Natural killer cell (primary cell): ENCODE data around the gene RUVBL1. TPM values are rescaled to one million over a fixed set of nuclear protein-coding genes. Genes with fewer than 3 reads are reported as not detected.

Experiments used
- ATAC-seq, 3 donors: fragments of 150-1000 bp in 2 of 3; fragments of 200-7000 bp in 1 of 3; cut with Tn5 transposase; 1 replicate in 1 of 3; 2 replicates in 2 of 3; pipeline ENCODE4 v1.10.0; 2021; ENCODE audit warnings: mild to moderate bottlenecking in 2 of 3, moderate library complexity in 2 of 3
- DNase-seq, 2 donors: peaks; one replicate each; pipeline versions ENCODE4 v3.0.0 to v3.0.0-alpha.2; 2013 to 2021; ENCODE audit warnings: mixed read lengths in 1 of 2
- H3K27ac ChIP-seq: one replicate; pipeline ENCODE4 v1.5.1; 2013; ENCODE audit warnings: mild to moderate bottlenecking, low read length
- H3K27me3 ChIP-seq: one replicate; pipeline ENCODE4 v1.6.1; 2013; ENCODE audit warnings: low read length; ENCODE audit not compliant: control insufficient read depth, insufficient read depth
- H3K36me3 ChIP-seq: one replicate; pipeline ENCODE4 v1.6.1; 2013; ENCODE audit warnings: low read length; ENCODE audit not compliant: control insufficient read depth, insufficient read depth
- H3K4me1 ChIP-seq: one replicate; pipeline ENCODE4 v1.6.1; 2013; ENCODE audit warnings: low read length; ENCODE audit not compliant: control insufficient read depth, insufficient read depth
- H3K4me3 ChIP-seq: one replicate; pipeline ENCODE4 v1.5.1; 2013; ENCODE audit warnings: low read length
- H3K9me3 ChIP-seq: one replicate; pipeline ENCODE4 v1.6.1; 2013; ENCODE audit warnings: low read length; ENCODE audit not compliant: control insufficient read depth, insufficient read depth
- H3K27ac Mint-ChIP-seq, 2 donors: one replicate each; pipeline ENCODE4 v1.8.0; 2022; ENCODE audit warnings: mild to moderate bottlenecking in 2 of 2, mixed read lengths in 2 of 2, moderate library complexity in 1 of 2
- H3K27me3 Mint-ChIP-seq, 2 donors: one replicate each; pipeline ENCODE4 v1.8.0; 2022; ENCODE audit warnings: low read depth in 2 of 2, mixed read lengths in 2 of 2
- H3K36me3 Mint-ChIP-seq: one replicate; pipeline ENCODE4 v1.8.0; 2022; ENCODE audit warnings: mixed read lengths
- H3K4me1 Mint-ChIP-seq, 2 donors: one replicate each; pipeline ENCODE4 v1.8.0; 2022; ENCODE audit warnings: mixed read lengths in 2 of 2
- H3K4me3 Mint-ChIP-seq: one replicate; pipeline ENCODE4 v1.8.0; 2022; ENCODE audit warnings: mild to moderate bottlenecking, moderate library complexity, mixed read lengths
- H3K9me3 Mint-ChIP-seq, 2 donors: one replicate each; pipeline ENCODE4 v1.8.0; 2022; ENCODE audit warnings: mixed read lengths in 2 of 2
- WGBS: methylation state at CpG from one replicate; pipeline ENCODE4 v1.1.7; 2013; ENCODE audit warnings: missing lambda C conversion rate; ENCODE audit not compliant: insufficient coverage; 5-methylcytosine and 5-hydroxymethylcytosine counted together
- intact Hi-C: fragments of 100-400 bp; cut with micrococcal nuclease; formaldehyde crosslinking; loops from one replicate; pipeline ENCODE4 v1.14.2; 2022
- total RNA-seq, 4 donors: library from RNA; stranded (reverse); fragments of 120-200 nt in 1 of 4; gene quantifications; one replicate each; pipeline versions ENCODE4 v1.2.3 to v1.2.4, GENCODE V29; 2013 to 2022
- TF ChIP-seq, protein P1 (sequence below): fragments of 200-600 bp; IDR thresholded peaks from one replicate; pipeline ENCODE4 v1.8.0; 2022; ENCODE audit warnings: antibody characterized with exemption

The RUVBL1 gene
- total RNA-seq, 3 donors from 2014 or later (not counting 1 experiment from before 2014, with no cell fraction given): 11.9 to 18.5 (median 14.1) TPM

DNA sequence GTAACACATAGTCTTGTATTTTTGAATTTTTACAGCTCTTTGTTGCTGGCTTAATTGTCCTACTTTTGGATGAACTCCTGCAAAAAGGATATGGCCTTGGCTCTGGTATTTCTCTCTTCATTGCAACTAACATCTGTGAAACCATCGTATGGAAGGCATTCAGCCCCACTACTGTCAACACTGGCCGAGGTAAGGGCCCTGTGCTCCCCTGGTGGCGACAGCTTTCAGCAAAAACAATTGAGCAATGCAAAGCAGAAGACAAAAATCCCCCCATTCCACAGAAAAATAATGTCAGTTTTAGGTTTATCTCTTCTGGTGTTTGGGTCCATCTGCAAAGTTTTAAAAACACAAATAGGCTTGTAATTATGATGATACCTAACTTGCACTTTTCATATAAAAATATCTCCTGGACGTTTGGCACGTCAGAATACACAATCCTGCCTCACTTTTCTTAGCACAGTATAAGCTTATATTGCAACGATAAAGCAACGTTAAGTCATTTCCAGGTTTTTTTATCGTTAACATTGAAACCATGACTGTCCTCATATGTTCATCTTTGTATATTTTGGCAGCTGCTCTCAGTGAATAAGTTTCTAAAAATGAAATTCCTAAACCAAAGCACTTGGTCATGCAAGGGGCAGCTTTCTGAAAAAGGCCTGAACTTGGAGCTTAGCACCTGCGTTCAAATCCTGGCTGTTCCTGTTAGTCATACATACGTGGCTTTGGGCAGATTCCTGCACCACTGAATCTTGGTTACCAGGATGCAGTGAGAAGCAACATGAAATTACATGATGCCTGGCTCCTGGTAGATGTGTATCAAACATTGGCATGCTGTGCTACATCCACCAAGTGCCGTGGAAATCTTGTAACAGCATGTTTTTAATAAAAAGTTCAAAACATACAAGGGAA is 62.9 kb downstream of the RUVBL1 start:
- Mint-ChIP-seq H3K4me3 (no peak overlapping the region), H3K27ac (no peak overlapping the region), H3K4me1 (peaks cover 21 to 26% of the 10 kb centered on the region in 2 donors), H3K9me3 (no peaks in the 10 kb centered on the region), H3K36me3 (peaks cover 54% of the 10 kb centered on the region), H3K27me3 (no peaks in the 10 kb centered on the region)
- H3K27ac ChIP-seq: no peak overlapping the region
- no peaks in the 10 kb centered on the region for H3K27me3 ChIP-seq
- WGBS: 93% methylated on average over 11 of the region's 11 CpGs
- no peaks in the 10 kb centered on the region for H3K4me1 ChIP-seq
- ATAC-seq: no peak
- no peak for DNase-seq
- intact Hi-C loops: no loop called here
- H3K4me3 ChIP-seq: no peak overlapping the region
- TF ChIP-seq, protein P1, sequence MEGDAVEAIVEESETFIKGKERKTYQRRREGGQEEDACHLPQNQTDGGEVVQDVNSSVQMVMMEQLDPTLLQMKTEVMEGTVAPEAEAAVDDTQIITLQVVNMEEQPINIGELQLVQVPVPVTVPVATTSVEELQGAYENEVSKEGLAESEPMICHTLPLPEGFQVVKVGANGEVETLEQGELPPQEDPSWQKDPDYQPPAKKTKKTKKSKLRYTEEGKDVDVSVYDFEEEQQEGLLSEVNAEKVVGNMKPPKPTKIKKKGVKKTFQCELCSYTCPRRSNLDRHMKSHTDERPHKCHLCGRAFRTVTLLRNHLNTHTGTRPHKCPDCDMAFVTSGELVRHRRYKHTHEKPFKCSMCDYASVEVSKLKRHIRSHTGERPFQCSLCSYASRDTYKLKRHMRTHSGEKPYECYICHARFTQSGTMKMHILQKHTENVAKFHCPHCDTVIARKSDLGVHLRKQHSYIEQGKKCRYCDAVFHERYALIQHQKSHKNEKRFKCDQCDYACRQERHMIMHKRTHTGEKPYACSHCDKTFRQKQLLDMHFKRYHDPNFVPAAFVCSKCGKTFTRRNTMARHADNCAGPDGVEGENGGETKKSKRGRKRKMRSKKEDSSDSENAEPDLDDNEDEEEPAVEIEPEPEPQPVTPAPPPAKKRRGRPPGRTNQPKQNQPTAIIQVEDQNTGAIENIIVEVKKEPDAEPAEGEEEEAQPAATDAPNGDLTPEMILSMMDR: no peak
- H3K36me3 ChIP-seq: peaks cover 81% of the 10 kb centered on the region
- no peaks in the 10 kb centered on the region for H3K9me3 ChIP-seq

DNA sequence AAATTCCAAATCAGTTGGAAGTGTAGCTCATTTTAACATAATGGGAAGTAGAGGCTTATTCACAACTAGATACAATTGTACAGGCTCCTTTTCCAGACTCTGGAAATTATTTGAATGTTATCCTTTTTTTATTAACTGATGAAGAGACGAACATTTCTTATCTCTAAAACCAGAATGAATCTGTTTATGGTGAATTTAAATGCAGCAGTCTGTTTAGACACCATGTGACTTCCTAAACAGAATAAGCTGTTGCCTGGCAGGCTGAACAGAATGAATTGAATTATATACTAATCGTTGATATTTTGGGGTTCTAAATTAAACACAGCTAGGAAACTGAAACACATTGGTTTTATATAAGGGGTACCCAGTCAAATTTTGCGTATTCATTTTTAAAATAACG is 67.4 kb downstream of the RUVBL1 start:
- Histone ChIP-seq H3K4me1 (peaks cover 17% of the 10 kb centered on the region), H3K27ac (no peak overlapping the region), H3K36me3 (peaks cover 55% of the 10 kb centered on the region), H3K27me3 (no peaks in the 10 kb centered on the region), H3K9me3 (no peaks in the 10 kb centered on the region), H3K4me3 (no peak overlapping the region)
- Mint-ChIP-seq H3K27ac (peak overlapping the region in 1 of 2 donors; percentile 93), H3K9me3 (no peaks in the 10 kb centered on the region), H3K4me1 (peaks cover 43 to 56% of the 10 kb centered on the region in 2 donors), H3K4me3 (no peak overlapping the region), H3K36me3 (peaks cover 18% of the 10 kb centered on the region), H3K27me3 (no peaks in the 10 kb centered on the region)
- ATAC-seq (no peak), DNase-seq (no peak)
- intact Hi-C loops: no loop called here
- TF ChIP-seq, protein P1: no peak
- WGBS: 97% methylated on average over 3 of the region's 4 CpGs

GRCh38 chr3:128054367-128054766 is 69.2 kb downstream of the RUVBL1 start:
- Mint-ChIP-seq H3K27ac (peak overlapping the region; percentile 93 to 96), H3K9me3 (no peaks in the 10 kb centered on the region), H3K27me3 (no peaks in the 10 kb centered on the region), H3K4me1 (peaks cover 45 to 48% of the 10 kb centered on the region in 2 donors), H3K36me3 (no peaks in the 10 kb centered on the region), H3K4me3 (peak overlapping the region; percentile 98)
- peaks cover 36% of the 10 kb centered on the region for H3K36me3 ChIP-seq
- H3K9me3 ChIP-seq: no peaks in the 10 kb centered on the region
- WGBS: 80% methylated on average over 2 of the region's 3 CpGs
- no peak overlapping the region for H3K27ac ChIP-seq
- intact Hi-C loops: loop anchor here (5.0 kb wide), 1 partner anchor 98 kb away; the partner anchor contains the start of gene EEFSEC
- H3K4me1 ChIP-seq: peaks cover 19% of the 10 kb centered on the region
- DNase-seq (no peak), ATAC-seq (no peak)
- H3K4me3 ChIP-seq: no peak overlapping the region
- no peaks in the 10 kb centered on the region for H3K27me3 ChIP-seq
- TF ChIP-seq, protein P1: no peak
